Liver (tissue), 2 donors: Measurements from ENCODE around the gene FSIP1.

Experiments used
- YY1 ChIP-seq: IDR thresholded peaks from 2 replicates; pipeline ENCODE4 v1.6.1; 2016; ENCODE audit warnings: antibody characterized with exemption, mild to moderate bottlenecking
- TF ChIP-seq, protein P1 (sequence below): fragments of 150-350 bp; IDR thresholded peaks from 2 replicates; pipeline ENCODE4 v1.5.1; 2017; ENCODE audit warnings: improper control_type of control experiment, low read depth, low read length; ENCODE audit not compliant: missing input control
- donor health status: healthy.

DNA sequence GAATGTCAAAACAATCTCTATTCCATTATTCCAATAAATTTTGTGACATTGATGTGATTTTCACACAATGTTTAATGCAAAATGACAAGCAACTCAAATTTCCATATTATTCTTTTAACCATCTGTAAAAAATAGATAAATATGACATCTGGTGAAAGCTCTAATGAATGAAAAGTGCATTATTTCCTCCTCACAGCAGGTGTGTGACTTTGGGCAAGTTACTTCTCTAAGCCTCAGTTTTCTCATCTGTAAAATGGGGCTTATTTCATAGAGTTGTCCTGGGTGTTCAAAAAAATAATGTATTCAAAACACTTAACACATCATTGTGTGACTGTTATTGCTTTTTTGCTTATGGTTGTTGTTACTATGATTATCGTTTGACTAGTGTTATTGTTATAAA, 131.3 kb downstream of the FSIP1 start:
- TF ChIP-seq, protein P1, sequence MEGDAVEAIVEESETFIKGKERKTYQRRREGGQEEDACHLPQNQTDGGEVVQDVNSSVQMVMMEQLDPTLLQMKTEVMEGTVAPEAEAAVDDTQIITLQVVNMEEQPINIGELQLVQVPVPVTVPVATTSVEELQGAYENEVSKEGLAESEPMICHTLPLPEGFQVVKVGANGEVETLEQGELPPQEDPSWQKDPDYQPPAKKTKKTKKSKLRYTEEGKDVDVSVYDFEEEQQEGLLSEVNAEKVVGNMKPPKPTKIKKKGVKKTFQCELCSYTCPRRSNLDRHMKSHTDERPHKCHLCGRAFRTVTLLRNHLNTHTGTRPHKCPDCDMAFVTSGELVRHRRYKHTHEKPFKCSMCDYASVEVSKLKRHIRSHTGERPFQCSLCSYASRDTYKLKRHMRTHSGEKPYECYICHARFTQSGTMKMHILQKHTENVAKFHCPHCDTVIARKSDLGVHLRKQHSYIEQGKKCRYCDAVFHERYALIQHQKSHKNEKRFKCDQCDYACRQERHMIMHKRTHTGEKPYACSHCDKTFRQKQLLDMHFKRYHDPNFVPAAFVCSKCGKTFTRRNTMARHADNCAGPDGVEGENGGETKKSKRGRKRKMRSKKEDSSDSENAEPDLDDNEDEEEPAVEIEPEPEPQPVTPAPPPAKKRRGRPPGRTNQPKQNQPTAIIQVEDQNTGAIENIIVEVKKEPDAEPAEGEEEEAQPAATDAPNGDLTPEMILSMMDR = no peak
- TF ChIP-seq YY1 = no peak
